Body of pancreas (tissue), 4 donors: ENCODE measurements around the gene PLXDC2. TPM values are rescaled to one million over a fixed set of nuclear protein-coding genes. Genes with fewer than 3 reads are reported as not detected.

Source experiments
- ATAC-seq: fragments of 150-250 bp; one replicate; pipeline ENCODE4 v1.9.1; 2016
- DNase-seq, 4 donors: peaks; one replicate each; pipeline ENCODE4 v3.0.0-alpha.2; 2019
- H3K27ac ChIP-seq, 4 donors: fragments of 200-600 bp; sonication (generic); 1 replicate in 3 of 4; 2 replicates in 1 of 4; pipeline versions ENCODE4 v1.5.1 to v1.6.1; 2016 to 2019; ENCODE audit warnings: mild to moderate bottlenecking in 1 of 4, mixed read lengths in 1 of 4, moderate library complexity in 1 of 4
- H3K27me3 ChIP-seq, 2 donors: fragments of 200-600 bp; sonication (generic); one replicate each; pipeline ENCODE4 v1.6.0; 2016; ENCODE audit warnings: mild to moderate bottlenecking in 1 of 2
- H3K36me3 ChIP-seq, 2 donors: fragments of 200-600 bp; sonication (generic); replicated peaks in 1 of 2; 2 replicates each; pipeline ENCODE4 v1.5.1; 2016; ENCODE audit warnings: low read depth in 2 of 2; ENCODE audit not compliant: insufficient read depth in 1 of 2
- H3K4me1 ChIP-seq: fragments of 200-600 bp; sonication (generic); one replicate; pipeline ENCODE4 v1.6.0; 2016
- H3K4me3 ChIP-seq, 2 donors: fragments of 200-600 bp; sonication (generic); 1 replicate in 1 of 2; 2 replicates in 1 of 2; pipeline ENCODE4 v1.5.1; 2016 to 2019
- H3K9me3 ChIP-seq, 3 donors: fragments of 200-600 bp; sonication (generic); 1 replicate in 2 of 3; 2 replicates in 1 of 3; pipeline ENCODE4 v1.5.1; 2016
- CTCF ChIP-seq, 7 experiments: fragments of 450-650 bp in 4 of 7; fragments of 200-600 bp in 3 of 7; sonication (generic) in 3 of 7; IDR thresholded peaks; one replicate each; pipeline ENCODE4 v1.5.1; 2016 to 2019; ENCODE audit warnings: antibody characterized with exemption in 7 of 7
- POLR2A ChIP-seq, 3 donors: fragments of 450-650 bp; IDR thresholded peaks; one replicate each; pipeline ENCODE4 v1.6.1; 2016; ENCODE audit warnings: antibody characterized with exemption in 3 of 3, mild to moderate bottlenecking in 2 of 3
- WGBS, 2 donors: methylation state at CpG; one replicate each; pipeline ENCODE4 v1.1.5; 2017; 5-methylcytosine and 5-hydroxymethylcytosine counted together
- intact Hi-C: fragments of 100-400 bp; cut with DNase I; formaldehyde crosslinking; loops from one replicate; pipeline ENCODE4 v1.15.1; 2023
- total RNA-seq, 2 donors: library from RNA; depleted of rRNA; stranded (reverse); fragments of >200 nt; gene quantifications; one replicate each; pipeline ENCODE4 v1.1.0, GENCODE V29; 2016

The PLXDC2 gene
- total RNA-seq, 2 donors from 2014 or later, result 8.2 to 13.5 TPM

- no peaks in the 10 kb centered on the region for H3K27me3 ChIP-seq
- no peak for TF ChIP-seq CTCF (IDR thresholded peaks at IDR 0.05)
- TF ChIP-seq POLR2A (IDR thresholded peaks at IDR 0.05), result no peak
- H3K27ac ChIP-seq, result no peak overlapping the region
- H3K9me3 ChIP-seq, result no peaks in the 10 kb centered on the region
- 58 to 73% methylated on average over 5 of the region's 5 CpGs for WGBS, 2 donors
- intact Hi-C loops, result no loop called here
- DNase-seq (no peak), ATAC-seq (no peak)
- H3K4me1 ChIP-seq, result no peaks in the 10 kb centered on the region
- no peak overlapping the region for H3K4me3 ChIP-seq
- H3K36me3 ChIP-seq, result no peaks in the 10 kb centered on the region
Observed at GRCh38 chr10:19906108-19906791, 90.0 kb downstream of the PLXDC2 start.

DNA sequence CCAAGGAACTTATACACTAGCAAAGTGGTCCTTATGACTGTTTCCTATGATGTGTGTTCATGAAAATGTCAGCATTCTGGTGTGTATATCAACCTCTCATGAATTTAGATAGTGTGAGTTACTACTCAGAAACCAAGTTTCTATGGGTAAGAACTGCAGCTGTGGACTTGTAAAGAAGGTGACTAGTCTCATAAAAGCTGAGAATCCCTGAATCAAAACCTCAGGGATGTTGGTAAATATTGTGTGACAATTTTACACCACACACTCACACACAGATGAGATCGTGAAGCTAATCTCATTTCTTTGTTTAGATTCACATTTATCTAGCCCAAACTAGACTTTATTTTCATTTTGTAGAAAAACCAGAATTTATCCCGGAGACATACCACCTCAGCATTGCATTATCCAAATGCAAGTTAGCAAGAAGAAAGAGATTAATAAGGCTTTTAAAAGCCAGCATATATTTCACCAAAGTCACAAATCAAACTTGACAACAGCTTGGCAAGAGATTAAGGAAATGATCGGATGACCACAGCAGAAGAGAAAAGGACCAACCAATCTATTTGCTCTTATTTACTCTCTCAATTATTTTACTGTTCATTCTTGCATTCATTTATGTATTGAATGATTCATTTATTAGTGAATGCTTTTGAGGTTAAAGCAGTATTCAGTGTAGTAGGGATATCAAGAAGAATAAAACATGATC is 92.9 kb downstream of the PLXDC2 start:
- no peak for TF ChIP-seq POLR2A (IDR thresholded peaks at IDR 0.05)
- TF ChIP-seq CTCF (IDR thresholded peaks at IDR 0.05), result no peak
- DNase-seq (no peak), ATAC-seq (no peak)
- Histone ChIP-seq H3K4me3 (no peak overlapping the region), H3K27me3 (no peaks in the 10 kb centered on the region), H3K27ac (no peak overlapping the region), H3K36me3 (no peaks in the 10 kb centered on the region), H3K9me3 (no peaks in the 10 kb centered on the region), H3K4me1 (no peaks in the 10 kb centered on the region)
- intact Hi-C loops, result no loop called here
- WGBS, 2 donors, result 13 to 24% methylated on average over 3 of the region's 3 CpGs

DNA sequence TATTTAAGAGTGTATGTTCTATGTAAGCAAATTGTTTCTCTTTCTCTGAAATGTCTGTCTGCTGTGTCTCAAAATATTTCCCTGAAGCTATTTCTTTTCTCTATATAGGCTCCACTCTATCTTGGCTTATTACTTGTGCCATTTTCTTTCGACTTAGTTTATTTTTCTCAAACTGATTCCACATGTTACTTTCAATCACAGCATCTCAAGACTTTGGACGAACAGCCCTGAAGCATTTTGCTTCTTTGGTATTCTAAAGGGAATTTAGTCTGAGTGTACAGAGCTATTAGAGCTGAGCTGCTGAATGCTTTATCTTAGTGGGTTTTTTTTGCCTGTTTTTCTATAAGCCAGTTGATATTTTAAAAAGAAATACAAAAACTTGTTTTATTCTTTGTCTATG is 95.7 kb downstream of the PLXDC2 start:
- Histone ChIP-seq H3K27ac (no peak overlapping the region), H3K9me3 (no peaks in the 10 kb centered on the region), H3K27me3 (no peaks in the 10 kb centered on the region), H3K4me1 (no peaks in the 10 kb centered on the region), H3K4me3 (no peak overlapping the region), H3K36me3 (no peaks in the 10 kb centered on the region)
- intact Hi-C loops, result no loop called here
- ATAC-seq (no peak), DNase-seq (no peak)
- no peak for TF ChIP-seq POLR2A (IDR thresholded peaks at IDR 0.05)
- WGBS, 2 donors, result 43 to 51% methylated on average over 2 of the region's 2 CpGs

DNA sequence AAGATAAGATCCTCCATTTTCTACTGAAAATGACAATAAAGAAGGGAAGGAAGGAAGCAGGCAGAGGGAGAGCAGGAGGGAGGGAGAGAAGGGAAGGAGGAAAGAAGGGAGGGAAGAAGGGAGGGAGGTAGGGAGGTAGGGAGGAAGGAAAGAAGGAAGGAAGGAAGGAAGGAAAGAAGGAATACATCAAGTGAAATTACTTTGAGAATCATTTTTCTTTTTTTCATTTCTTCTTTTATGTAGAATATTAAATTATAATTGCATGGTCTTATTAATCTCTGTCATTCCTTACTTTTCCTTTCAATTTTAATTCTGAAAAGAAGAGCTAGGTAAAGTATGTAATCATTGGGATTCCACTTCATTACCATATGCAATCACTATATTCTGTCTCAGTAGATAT is 97.8 kb downstream of the PLXDC2 start:
- ATAC-seq (no peak), DNase-seq (no peak)
- H3K9me3 ChIP-seq, result no peaks in the 10 kb centered on the region
- TF ChIP-seq POLR2A (IDR thresholded peaks at IDR 0.05), result no peak
- TF ChIP-seq CTCF (IDR thresholded peaks at IDR 0.05), result no peak
- no peaks in the 10 kb centered on the region for H3K36me3 ChIP-seq
- no peaks in the 10 kb centered on the region for H3K27me3 ChIP-seq
- intact Hi-C loops, result no loop called here
- no peak overlapping the region for H3K27ac ChIP-seq
- peaks cover 3% of the 10 kb centered on the region for H3K4me1 ChIP-seq
- H3K4me3 ChIP-seq, result no peak overlapping the region

- H3K27me3 ChIP-seq, result no peaks in the 10 kb centered on the region
Observed at GRCh38 chr10:19915125-19915524, 98.9 kb downstream of the PLXDC2 start.

More at GRCh38 chr10:19915125-19915524, 98.9 kb downstream of the PLXDC2 start:
- Histone ChIP-seq H3K4me3 (no peak overlapping the region), H3K36me3 (no peaks in the 10 kb centered on the region), H3K27ac (no peak overlapping the region), H3K9me3 (no peaks in the 10 kb centered on the region), H3K4me1 (peaks cover 3% of the 10 kb centered on the region)
- TF ChIP-seq POLR2A (IDR thresholded peaks at IDR 0.05) (no peak), CTCF (IDR thresholded peaks at IDR 0.05) (no peak)
- DNase-seq, result no peak
- intact Hi-C loops, result no loop called here
- ATAC-seq, result no peak
